GM18507 (cell line): Measurements from ENCODE around the gene CLDN24.

Experiments
- DNase-seq: peaks from one replicate; pipeline ENCODE4 v3.0.0; 2011; ENCODE audit warnings: low read depth; ENCODE audit not compliant: insufficient read length; ENCODE audit errors: extremely low spot score
- FAIRE-seq: peaks from 2 replicates; lab custom pipeline; 2011; peaks lifted over from hg19 to GRCh38; lab: Jason Lieb, UNC

The CLDN24 gene

GRCh38 chr4:183348706-183349659 lies 26.8 kb upstream of the CLDN24 start:
- no peak for FAIRE-seq
- no peak for DNase-seq

DNA sequence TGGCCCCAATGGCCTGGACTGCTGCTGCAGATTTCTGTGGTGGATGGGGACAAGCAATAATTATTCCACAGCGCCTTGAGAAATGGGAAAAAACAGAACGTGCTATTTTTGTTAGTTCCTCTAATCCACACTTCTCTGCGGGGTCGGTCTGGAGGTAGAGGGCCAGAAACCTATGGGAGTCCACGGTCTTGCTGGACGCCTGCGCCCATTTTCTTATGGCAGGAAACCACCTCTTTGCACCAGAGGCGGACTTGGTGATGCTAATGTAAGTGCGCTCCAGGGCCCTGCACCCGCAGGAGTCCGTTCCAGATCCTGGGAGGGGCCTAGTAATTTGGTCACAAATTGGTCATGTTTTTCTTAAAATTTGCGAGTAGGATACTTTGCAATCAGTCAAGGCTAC lies 25.9 kb upstream of the CLDN24 start:
- FAIRE-seq (no peak), DNase-seq (no peak)

DNA sequence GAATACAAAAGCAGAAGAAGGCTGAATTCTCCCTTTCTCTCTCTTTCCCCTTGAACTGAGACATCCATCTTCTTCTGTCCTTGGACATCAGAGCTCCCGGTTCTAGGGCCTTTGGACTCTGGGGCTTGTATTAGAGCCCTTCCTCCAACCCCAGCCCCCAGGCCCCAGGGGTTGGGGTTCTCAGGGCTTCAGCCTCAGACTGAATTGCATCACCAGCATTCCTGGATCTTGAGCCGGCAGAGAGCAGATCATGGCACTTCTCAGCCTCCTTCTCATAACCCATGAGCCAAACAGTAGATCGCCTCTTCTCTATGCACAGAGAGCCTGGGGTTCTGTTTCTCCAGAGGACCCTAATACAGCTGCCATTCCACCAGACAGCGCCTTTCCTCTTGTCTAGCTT lies 25.3 kb upstream of the CLDN24 start:
- FAIRE-seq = no peak
- no peak for DNase-seq

DNA sequence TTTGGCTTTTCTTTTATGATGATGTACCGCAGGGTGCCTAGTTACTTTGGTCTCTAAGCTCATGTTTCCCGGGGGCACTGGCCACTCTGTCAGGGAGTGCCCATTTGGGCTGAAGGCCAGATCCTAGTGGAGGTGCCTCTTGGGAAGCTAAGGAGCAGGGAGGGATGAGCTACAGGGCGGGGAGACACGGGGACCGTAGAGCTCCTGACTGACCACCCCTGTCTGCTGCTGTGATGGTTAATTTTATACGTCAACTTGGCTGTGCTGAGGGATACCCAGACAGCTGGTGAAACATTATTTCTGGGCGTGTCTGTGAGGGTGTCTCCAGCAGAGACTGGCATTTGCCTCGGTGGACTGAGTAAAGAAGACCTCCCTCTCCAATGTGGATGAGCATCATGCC lies 24.9 kb upstream of the CLDN24 start:
- FAIRE-seq = no peak
- DNase-seq = no peak

DNA sequence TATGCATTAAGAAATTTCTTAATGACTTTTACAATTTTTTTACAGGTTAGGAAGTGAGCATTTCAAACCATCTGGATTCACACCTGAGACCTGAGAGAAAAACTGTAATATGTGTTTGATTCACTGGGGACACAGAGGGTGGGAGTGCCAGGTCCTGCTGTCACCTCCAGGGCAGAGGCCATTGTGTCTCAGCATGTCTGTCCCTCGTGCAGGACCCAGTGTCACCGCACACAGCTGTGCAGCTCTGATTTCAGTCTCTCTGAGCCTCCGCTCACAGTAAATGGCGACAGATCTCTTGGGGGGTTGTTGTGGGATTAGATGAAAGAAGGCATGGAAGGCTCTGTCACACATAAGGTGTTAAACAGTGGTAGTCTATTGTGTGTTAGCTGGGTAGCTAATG lies 23.0 kb upstream of the CLDN24 start:
- DNase-seq (no peak), FAIRE-seq (no peak)

- FAIRE-seq (no peak), DNase-seq (no peak)
Measured at GRCh38 chr4:183344523-183345255, 22.5 kb upstream of the CLDN24 start.

DNA sequence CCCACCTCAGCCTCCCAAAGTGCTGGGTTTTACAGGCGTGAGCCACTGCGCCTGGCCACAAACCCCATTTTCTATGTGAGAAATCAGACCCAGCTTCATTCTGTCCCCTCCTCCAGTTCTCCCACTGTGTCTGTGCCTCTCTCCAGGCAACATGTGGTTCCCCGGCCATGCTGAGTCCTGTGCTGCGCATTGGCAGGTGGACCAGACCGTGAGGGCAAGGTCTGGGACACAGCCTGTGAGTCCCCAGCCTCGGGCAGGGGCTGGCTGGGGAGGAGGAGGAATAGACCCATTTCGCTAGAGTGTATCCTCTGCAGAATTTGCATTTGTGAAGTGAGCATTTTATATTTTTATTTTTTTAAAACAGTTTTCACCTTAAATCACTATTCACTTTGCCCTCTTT lies 21.5 kb upstream of the CLDN24 start:
- no peak for FAIRE-seq
- DNase-seq = no peak

- FAIRE-seq (no peak), DNase-seq (no peak)
Measured at GRCh38 chr4:183342541-183343533, 20.6 kb upstream of the CLDN24 start.

GRCh38 chr4:183337833-183338232 lies 15.6 kb upstream of the CLDN24 start:
- FAIRE-seq (no peak), DNase-seq (no peak)

DNA sequence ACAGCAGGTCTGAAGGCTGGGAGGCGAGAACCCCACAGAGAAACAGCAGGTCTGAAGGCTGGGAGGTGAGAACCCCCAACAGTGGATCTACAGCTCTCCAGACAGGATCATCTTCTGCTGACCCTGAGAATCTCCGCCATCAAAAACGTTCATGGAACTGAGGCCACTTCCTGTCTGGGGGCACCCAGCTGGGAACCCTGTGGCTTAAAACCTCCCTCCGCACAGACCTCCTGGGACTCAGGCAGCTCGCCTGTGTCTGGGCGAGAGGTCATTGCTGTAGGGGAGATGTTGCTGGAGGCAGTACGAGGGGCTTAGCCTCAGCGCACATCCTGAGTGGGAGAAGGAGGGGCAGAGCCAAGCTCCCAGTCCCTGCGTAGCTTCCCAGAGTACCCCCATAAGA lies 15.1 kb upstream of the CLDN24 start:
- no peak for FAIRE-seq

GRCh38 chr4:183335369-183335940 lies 13.2 kb upstream of the CLDN24 start:
- no peak for FAIRE-seq
- no peak for DNase-seq

More for the DNA sequence above, 15.1 kb upstream of the CLDN24 start:
- DNase-seq = no peak

GRCh38 chr4:183333983-183334382 lies 11.8 kb upstream of the CLDN24 start:
- FAIRE-seq (no peak), DNase-seq (no peak)

DNA sequence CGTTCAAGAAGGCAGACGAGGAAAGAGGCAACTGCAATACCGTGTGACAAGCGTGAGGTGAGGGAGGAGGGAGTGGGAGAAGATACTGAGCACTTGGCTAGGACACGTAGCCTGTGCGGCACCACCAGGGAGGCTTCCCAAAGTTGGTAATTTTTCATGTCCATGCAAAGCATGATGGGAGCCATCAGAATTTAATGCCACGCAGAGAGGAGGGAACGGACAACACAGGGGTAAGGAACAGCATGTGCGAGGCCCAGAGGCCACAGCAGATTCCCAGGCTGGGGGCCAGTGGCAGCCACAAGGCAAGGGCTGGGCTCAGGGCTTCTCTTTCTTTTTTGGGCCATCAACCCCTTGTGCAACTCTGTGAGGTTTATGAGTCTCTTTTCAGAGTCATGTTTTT lies 11.0 kb upstream of the CLDN24 start:
- DNase-seq = no peak
- no peak for FAIRE-seq

DNA sequence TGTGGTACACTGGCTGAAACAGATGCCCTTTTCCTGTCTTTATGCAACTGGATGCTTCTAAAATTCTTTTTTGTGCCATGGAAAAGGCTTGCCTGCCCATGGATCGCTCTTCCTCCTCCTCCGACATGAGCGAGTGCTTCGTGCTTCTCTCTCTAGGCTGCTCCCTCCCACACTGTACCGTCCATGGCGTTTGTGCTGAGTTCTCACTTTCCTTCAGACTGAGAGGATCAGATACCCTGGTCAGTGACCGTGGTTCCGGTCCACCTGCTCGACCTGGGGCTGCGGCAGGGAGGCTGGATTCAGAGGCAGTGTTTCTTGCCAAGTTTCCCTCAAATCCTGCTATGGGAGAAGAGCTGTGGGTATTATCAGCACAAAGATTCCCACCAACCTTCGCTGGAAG lies 10.2 kb upstream of the CLDN24 start:
- DNase-seq (no peak), FAIRE-seq (no peak)

- no peak for FAIRE-seq
- no peak for DNase-seq
Measured at GRCh38 chr4:183330841-183331240, 8.6 kb upstream of the CLDN24 start.

DNA sequence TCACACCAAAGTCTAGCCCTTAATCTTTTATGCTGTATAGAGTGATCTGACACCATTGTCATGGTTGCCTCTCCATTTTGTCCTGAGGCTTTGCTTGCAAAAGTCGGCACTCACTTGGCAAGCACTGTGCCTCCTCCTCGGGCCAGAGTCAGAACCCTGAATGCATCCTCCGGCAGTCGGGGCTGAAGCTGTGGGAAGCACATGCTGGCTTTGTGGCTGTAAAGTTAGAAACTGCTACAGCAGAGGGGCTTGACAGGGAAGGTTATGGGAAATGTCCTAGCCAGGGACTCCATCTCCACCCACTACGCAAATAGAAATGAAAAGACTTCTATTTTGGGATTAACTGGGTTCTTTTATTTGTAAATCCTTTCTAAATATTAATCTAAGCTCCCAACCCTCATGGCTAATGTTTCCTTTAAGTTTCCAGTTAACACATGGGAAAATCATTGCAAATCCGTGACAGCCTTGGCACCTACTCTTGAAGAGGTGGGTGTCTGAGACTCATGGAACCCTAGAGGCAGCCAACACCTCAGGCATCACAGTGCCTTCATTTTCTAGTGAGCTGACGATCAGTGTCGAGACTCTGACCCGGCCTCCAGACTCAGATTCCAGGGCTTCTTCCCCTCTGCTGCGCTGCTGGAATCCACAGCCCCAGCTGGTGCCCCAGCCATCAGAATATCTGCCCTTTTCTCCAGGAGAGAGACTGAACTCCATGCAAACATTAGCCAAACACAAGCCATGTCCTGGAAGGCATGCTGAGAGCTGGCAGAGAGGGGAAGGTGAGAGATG lies 7.9 kb upstream of the CLDN24 start:
- FAIRE-seq (no peak), DNase-seq (no peak)

- FAIRE-seq = no peak
Measured at GRCh38 chr4:183329244-183329643, 7.0 kb upstream of the CLDN24 start.

GRCh38 chr4:183328832-183329231 lies 6.6 kb upstream of the CLDN24 start:
- no peak for DNase-seq
- no peak for FAIRE-seq

More at GRCh38 chr4:183329244-183329643, 7.0 kb upstream of the CLDN24 start:
- DNase-seq = no peak

DNA sequence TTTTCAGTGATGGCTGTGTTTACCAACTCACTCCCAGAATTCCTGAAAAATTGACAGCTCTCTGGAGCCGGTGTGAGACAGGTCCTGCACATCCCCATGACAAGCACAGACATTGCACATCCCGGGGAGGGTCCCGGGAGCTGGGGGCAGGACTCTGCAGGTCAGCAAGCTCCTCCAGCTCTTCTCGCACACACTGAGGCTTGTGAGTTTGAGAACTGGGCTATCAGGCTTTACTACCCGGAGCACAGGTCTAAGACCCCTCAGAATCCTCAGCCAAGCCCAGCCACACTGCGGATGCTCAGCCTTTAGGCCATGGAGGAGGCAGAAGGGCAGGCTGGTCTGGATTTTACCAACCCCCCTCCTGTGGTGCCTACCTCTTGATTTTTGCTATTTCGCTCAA lies 5.6 kb upstream of the CLDN24 start:
- no peak for DNase-seq
- no peak for FAIRE-seq
